Measurements from ENCODE around the gene ZNF816. TPM values are rescaled to one million over a fixed set of nuclear protein-coding genes. Genes with fewer than 3 reads are reported as not detected.

ZNF816 gene
- total RNA-seq, 1 experiment from 2014 or later, result 8.9 TPM

DNA sequence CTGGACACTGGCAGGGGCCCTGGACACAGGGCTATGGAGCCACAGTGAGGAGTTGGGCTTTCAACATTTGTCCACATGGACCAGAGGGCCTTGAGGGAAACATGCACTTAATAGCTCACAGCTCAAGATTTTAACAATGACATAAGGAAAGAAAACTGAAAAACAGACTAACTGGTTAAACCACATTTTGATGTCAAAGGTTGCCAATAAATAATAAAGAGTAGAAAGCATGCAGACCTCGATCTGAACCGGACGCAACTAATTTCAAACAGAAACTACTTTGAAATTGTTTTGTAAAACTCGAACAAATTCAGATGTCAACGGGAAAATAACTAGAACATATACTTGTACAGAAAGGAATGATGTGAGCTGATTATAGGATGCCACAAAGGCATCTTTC lies 23.9 kb downstream of the ZNF816 start (continued):
- TF ChIP-seq, protein P1, sequence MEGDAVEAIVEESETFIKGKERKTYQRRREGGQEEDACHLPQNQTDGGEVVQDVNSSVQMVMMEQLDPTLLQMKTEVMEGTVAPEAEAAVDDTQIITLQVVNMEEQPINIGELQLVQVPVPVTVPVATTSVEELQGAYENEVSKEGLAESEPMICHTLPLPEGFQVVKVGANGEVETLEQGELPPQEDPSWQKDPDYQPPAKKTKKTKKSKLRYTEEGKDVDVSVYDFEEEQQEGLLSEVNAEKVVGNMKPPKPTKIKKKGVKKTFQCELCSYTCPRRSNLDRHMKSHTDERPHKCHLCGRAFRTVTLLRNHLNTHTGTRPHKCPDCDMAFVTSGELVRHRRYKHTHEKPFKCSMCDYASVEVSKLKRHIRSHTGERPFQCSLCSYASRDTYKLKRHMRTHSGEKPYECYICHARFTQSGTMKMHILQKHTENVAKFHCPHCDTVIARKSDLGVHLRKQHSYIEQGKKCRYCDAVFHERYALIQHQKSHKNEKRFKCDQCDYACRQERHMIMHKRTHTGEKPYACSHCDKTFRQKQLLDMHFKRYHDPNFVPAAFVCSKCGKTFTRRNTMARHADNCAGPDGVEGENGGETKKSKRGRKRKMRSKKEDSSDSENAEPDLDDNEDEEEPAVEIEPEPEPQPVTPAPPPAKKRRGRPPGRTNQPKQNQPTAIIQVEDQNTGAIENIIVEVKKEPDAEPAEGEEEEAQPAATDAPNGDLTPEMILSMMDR (IDR thresholded peaks at IDR 0.05 in 2 of 3, conservative IDR thresholded peaks at IDR 0.05 in 1 of 3; ENCODE audit: borderline replicate concordance in 1 of 3, insufficient read depth in 1 of 3, low read depth in 2 of 3, low read length in 2 of 3), result no peak
- TF ChIP-seq ELF1 (IDR thresholded peaks at IDR 0.05; ENCODE audit: borderline replicate concordance, low read depth) (no peak), EZH2 (IDR thresholded peaks at IDR 0.05) (no peak), CBX3 (IDR thresholded peaks at IDR 0.05; ENCODE audit: low read depth) (no peak)

DNA sequence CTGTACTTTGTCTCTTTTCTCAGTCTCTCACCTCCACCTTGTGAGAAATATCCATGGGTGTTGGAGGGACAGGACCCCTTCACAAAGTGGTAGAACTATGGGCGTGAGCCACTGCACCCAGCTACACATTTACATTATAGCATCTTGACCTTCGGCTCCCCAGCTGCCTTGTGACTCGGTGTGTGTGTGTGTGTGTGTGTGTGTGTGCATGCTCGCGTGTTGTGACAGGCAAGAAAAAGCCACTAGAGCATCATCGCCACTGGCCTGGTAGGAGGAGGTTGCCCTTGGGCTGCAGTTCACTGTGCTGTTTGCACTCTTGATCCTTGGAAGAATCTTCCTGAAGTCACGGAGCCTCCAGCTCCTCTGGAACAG lies 25.7 kb downstream of the ZNF816 start:
- TF ChIP-seq POLR2AphosphoS5 (IDR thresholded peaks at IDR 0.05; ENCODE audit: low read depth, low read length) (no peak), SRF (IDR thresholded peaks at IDR 0.05; ENCODE audit: low read depth) (no peak), EZH2phosphoT487 (IDR thresholded peaks at IDR 0.05; ENCODE audit: borderline replicate concordance) (no peak), YY1 (IDR thresholded peaks at IDR 0.05; ENCODE audit: extremely low read depth, insufficient replicate concordance, low read depth, low read length) (no peak), CBX3 (IDR thresholded peaks at IDR 0.05; ENCODE audit: low read depth) (no peak), SP1 (IDR thresholded peaks at IDR 0.05; ENCODE audit: low read depth) (no peak), POLR2A (IDR thresholded peaks at IDR 0.05; ENCODE audit: borderline replicate concordance, extremely low read depth, insufficient read depth, insufficient read length) (no peak), JUND (IDR thresholded peaks at IDR 0.05) (no peak), ELF1 (IDR thresholded peaks at IDR 0.05; ENCODE audit: borderline replicate concordance, low read depth) (no peak)
- TF ChIP-seq, protein P2, sequence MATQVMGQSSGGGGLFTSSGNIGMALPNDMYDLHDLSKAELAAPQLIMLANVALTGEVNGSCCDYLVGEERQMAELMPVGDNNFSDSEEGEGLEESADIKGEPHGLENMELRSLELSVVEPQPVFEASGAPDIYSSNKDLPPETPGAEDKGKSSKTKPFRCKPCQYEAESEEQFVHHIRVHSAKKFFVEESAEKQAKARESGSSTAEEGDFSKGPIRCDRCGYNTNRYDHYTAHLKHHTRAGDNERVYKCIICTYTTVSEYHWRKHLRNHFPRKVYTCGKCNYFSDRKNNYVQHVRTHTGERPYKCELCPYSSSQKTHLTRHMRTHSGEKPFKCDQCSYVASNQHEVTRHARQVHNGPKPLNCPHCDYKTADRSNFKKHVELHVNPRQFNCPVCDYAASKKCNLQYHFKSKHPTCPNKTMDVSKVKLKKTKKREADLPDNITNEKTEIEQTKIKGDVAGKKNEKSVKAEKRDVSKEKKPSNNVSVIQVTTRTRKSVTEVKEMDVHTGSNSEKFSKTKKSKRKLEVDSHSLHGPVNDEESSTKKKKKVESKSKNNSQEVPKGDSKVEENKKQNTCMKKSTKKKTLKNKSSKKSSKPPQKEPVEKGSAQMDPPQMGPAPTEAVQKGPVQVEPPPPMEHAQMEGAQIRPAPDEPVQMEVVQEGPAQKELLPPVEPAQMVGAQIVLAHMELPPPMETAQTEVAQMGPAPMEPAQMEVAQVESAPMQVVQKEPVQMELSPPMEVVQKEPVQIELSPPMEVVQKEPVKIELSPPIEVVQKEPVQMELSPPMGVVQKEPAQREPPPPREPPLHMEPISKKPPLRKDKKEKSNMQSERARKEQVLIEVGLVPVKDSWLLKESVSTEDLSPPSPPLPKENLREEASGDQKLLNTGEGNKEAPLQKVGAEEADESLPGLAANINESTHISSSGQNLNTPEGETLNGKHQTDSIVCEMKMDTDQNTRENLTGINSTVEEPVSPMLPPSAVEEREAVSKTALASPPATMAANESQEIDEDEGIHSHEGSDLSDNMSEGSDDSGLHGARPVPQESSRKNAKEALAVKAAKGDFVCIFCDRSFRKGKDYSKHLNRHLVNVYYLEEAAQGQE (IDR thresholded peaks at IDR 0.05; ENCODE audit: low read depth), result no peak
- TF ChIP-seq, protein P3, sequence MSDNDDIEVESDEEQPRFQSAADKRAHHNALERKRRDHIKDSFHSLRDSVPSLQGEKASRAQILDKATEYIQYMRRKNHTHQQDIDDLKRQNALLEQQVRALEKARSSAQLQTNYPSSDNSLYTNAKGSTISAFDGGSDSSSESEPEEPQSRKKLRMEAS (IDR thresholded peaks at IDR 0.05), result no peak
- Histone ChIP-seq H2AFZ (ENCODE audit: low read depth, low read length, poor library complexity, severe bottlenecking) (no peak overlapping the region), H3K9me3 (ENCODE audit: control insufficient read depth in 1 of 2, insufficient read depth in 1 of 2, low read depth in 1 of 2, low read length in 2 of 2) (peaks cover 0 to 18% of the 10 kb centered on the region in 2 experiments; a peak in 2 of 4 replicates), H4K20me1 (ENCODE audit: insufficient read depth) (no peaks in the 10 kb centered on the region), H3K27ac (ENCODE audit: low read depth, low read length) (no peak overlapping the region), H3K9me2 (ENCODE audit: insufficient read depth) (no peaks in the 10 kb centered on the region), H3K4me1 (ENCODE audit: control insufficient read depth in 1 of 2, insufficient read depth in 2 of 2, low read length in 2 of 2) (peaks cover 2 to 6% of the 10 kb centered on the region in 2 experiments; a peak in 1 of 4 replicates), H3K9ac (ENCODE audit: low read length) (no peak overlapping the region), H3K4me2 (ENCODE audit: low read length) (no peak overlapping the region), H3K27me3 (ENCODE audit: insufficient read depth, low read length) (no peaks in the 10 kb centered on the region), H3K4me3 (replicated peaks in 1 of 2; ENCODE audit: low read depth in 1 of 2, low read length in 2 of 2) (no peak overlapping the region), H3K79me2 (ENCODE audit: insufficient read depth, low read length) (peaks cover 23% of the 10 kb centered on the region), H3K36me3 (ENCODE audit: control insufficient read depth in 1 of 2, insufficient read depth in 2 of 2, low read length in 2 of 2) (peaks cover 0 to 3% of the 10 kb centered on the region in 2 experiments; a peak in 1 of 4 replicates)
- ATAC-seq, result no peak
- RAD21 ChIA-PET (ENCODE audit: low non-redundant PET in 1 of 2, low total read pairs in 2 of 2, uncharacterized antibody in 2 of 2, unreplicated experiment in 2 of 2), result no interaction called here
- BruUV-seq (replicated peaks), result no TSS peak
- CTCF ChIA-PET, result no interaction called here
- POLR2A ChIA-PET, result no interaction called here
- no peak for DNase-seq (ENCODE audit: low read depth, low spot score)
- intact Hi-C loops (cut with micrococcal nuclease), result no loop called here

Measured in HCT116 (cell line).